GM13976 (cell line): Measurements from ENCODE around the gene NRIP2.
"Not testable (repeated sequence)": the region's sequence is repeated elsewhere in the genome, so short reads cannot be mapped to it uniquely, and the experiment has no call there.

Experiments used
- DNase-seq: peaks from one replicate; pipeline ENCODE4 v3.0.0; 2012; ENCODE audit warnings: low spot score
- in situ Hi-C: fragments of 300-500 bp; cut with MboI; formaldehyde crosslinking; loops from one replicate; pipeline ENCODE4 v1.12.0; 2022; ENCODE audit warnings: low sequenced_read_pairs, mixed read lengths, inconsistent platforms; ENCODE audit not compliant: unreplicated experiment
- TF ChIP-seq, protein P1 (sequence below): IDR thresholded peaks from 2 replicates; pipeline ENCODE4 v1.5.1; 2012; ENCODE audit warnings: borderline replicate concordance, mild to moderate bottlenecking; ENCODE audit not compliant: insufficient read depth; ENCODE audit errors: extremely low read depth, missing control alignments, control extremely low read depth

Gene NRIP2, protein sequence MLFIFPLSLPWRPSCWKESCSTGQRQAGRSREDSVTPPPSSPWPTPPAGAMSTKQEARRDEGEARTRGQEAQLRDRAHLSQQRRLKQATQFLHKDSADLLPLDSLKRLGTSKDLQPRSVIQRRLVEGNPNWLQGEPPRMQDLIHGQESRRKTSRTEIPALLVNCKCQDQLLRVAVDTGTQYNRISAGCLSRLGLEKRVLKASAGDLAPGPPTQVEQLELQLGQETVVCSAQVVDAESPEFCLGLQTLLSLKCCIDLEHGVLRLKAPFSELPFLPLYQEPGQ

GRCh38 chr12:2834581-2835491 is at the start of gene NRIP2:
TSS of gene NRIP2 (minus strand) at chr12:2835035. CDS start at chr12:2834983, 52 bp downstream.
- no peak for DNase-seq
- in situ Hi-C loops = no loop called here

GRCh38 chr12:2879853-2880252 is 45.0 kb upstream of the NRIP2 start:
- in situ Hi-C loops = no loop called here
- DNase-seq = no peak
- TF ChIP-seq, protein P1, sequence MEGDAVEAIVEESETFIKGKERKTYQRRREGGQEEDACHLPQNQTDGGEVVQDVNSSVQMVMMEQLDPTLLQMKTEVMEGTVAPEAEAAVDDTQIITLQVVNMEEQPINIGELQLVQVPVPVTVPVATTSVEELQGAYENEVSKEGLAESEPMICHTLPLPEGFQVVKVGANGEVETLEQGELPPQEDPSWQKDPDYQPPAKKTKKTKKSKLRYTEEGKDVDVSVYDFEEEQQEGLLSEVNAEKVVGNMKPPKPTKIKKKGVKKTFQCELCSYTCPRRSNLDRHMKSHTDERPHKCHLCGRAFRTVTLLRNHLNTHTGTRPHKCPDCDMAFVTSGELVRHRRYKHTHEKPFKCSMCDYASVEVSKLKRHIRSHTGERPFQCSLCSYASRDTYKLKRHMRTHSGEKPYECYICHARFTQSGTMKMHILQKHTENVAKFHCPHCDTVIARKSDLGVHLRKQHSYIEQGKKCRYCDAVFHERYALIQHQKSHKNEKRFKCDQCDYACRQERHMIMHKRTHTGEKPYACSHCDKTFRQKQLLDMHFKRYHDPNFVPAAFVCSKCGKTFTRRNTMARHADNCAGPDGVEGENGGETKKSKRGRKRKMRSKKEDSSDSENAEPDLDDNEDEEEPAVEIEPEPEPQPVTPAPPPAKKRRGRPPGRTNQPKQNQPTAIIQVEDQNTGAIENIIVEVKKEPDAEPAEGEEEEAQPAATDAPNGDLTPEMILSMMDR = no peak

More at GRCh38 chr12:2834581-2835491, at the start of gene NRIP2:
- TF ChIP-seq, protein P1 = no peak

- in situ Hi-C loops = no loop called here
- DNase-seq = no peak
- TF ChIP-seq, protein P1 = no peak
Measured at GRCh38 chr12:2877953-2878732, 43.3 kb upstream of the NRIP2 start.

- DNase-seq = peak; percentile 95
- TF ChIP-seq, protein P1 = no peak
- in situ Hi-C loops = no loop called here
Measured at GRCh38 chr12:2877047-2877952, 42.5 kb upstream of the NRIP2 start, which contains the start of the genes FOXM1 and RHNO1. TSS of gene FOXM1 (minus strand) at chr12:2877174. CDS start at chr12:2874478, 2,696 bp downstream. TSS of gene RHNO1 (plus strand) at chr12:2877223. CDS start at chr12:2885367, 8,144 bp downstream.

- in situ Hi-C loops = no loop called here
- TF ChIP-seq, protein P1 = no peak
- DNase-seq = peak; percentile 59
Measured at GRCh38 chr12:2876431-2877046, 41.7 kb upstream of the NRIP2 start.

DNA sequence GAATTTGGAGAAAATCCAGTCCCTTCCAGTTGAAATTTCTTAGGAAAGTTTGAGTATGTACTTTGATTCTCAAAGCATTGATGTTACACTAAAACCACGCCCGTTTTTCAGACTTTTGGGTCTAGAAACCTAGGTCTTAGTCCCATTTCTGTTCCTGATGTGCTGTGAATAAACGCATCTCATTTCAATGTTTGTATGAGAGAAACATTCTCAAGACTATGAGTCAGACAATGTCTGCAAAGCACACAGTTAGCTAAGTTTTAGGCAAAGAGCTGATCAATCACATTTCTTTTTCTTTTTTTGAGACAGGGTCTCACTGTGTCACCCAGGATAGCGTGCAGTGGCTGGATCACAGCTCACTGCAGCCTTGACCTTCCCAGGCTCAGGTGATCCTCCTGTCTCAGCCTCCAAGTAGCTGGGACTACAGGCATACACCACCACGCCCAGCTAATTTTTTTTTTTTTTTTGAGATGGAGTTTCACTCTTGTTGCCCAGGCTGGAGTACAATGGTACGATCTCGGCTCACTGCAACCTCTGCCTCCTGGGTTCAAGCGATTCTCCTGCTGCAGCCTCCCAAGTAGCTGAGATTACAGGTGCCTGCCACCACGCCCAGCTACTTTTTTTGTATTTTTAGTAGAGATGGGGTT is 34.3 kb upstream of the NRIP2 start:
- in situ Hi-C loops = loop anchor here (25.0 kb wide), 1 partner anchor 168 kb away; no protein-coding TSS in a partner anchor

More for the DNA sequence above, 34.3 kb upstream of the NRIP2 start:
- not testable (repeated sequence) for DNase-seq
